Psoas muscle (tissue), 8 donors: ENCODE results near the gene GET3. TPM values are rescaled to one million over a fixed set of nuclear protein-coding genes. Genes with fewer than 3 reads are reported as not detected.

Experiments used
- ATAC-seq, 4 donors: fragments of 200-7000 bp; cut with Tn5 transposase; one replicate each; pipeline ENCODE4 v1.9.1; 2020; ENCODE audit warnings: moderate library complexity in 3 of 4, mild to moderate bottlenecking in 2 of 4
- DNase-seq, 2 donors: peaks; one replicate each; pipeline ENCODE4 v3.0.0-alpha.2; 2020
- H3K27ac ChIP-seq: fragments of 200-600 bp; one replicate; pipeline ENCODE4 v1.8.0; 2022
- H3K27me3 ChIP-seq, 3 donors: fragments of 200-600 bp in 1 of 3; one replicate each; pipeline versions ENCODE4 v1.6.1 to v1.8.0; 2013 to 2022; ENCODE audit warnings: low read length in 2 of 3, mild to moderate bottlenecking in 2 of 3, moderate library complexity in 1 of 3; ENCODE audit not compliant: insufficient read depth in 3 of 3
- H3K36me3 ChIP-seq, 2 donors: fragments of 200-600 bp in 1 of 2; one replicate each; pipeline versions ENCODE4 v1.6.1 to v1.8.0; 2013 to 2022; ENCODE audit warnings: low read depth in 1 of 2, mild to moderate bottlenecking in 1 of 2, moderate library complexity in 1 of 2; ENCODE audit not compliant: insufficient read depth in 1 of 2
- H3K4me1 ChIP-seq: fragments of 200-600 bp; one replicate; pipeline ENCODE4 v1.8.0; 2022
- H3K4me3 ChIP-seq: fragments of 200-600 bp; one replicate; pipeline ENCODE4 v1.8.0; 2022; ENCODE audit warnings: mild to moderate bottlenecking
- H3K9me3 ChIP-seq: fragments of 200-600 bp; one replicate; pipeline ENCODE4 v1.8.0; 2022
- WGBS, 3 donors: extraction: QIAGEN DNeasy Blood & Tissue Kit; methylation state at CpG; one replicate each; pipeline versions ENCODE4 v1.1.6 to v1.1.7; 2013; 5-methylcytosine and 5-hydroxymethylcytosine counted together
- intact Hi-C, 2 donors: fragments of 100-400 bp; cut with DNase I; formaldehyde crosslinking; loops; one replicate each; pipeline versions ENCODE4 v1.11.0 to v1.14.2; 2022
- polyA plus RNA-seq, 3 donors: library from polyadenylated mRNA; stranded (reverse); fragments of 200-250 nt; gene quantifications; one replicate each; pipeline ENCODE4 v1.2.3, GENCODE V29; 2013
- total RNA-seq, 4 donors: library from RNA; stranded (reverse); fragmentation: NEBNext Ultra II Directional in 2 of 4; extraction: Animal tissue kit (Norgen Biotek cat#: 25700) in 2 of 4; gene quantifications; one replicate each; pipeline versions ENCODE4 v1.2.1 to v1.2.4, GENCODE V29; 2021 to 2023
- TF ChIP-seq, protein P1 (sequence below): fragments of 200-600 bp; IDR thresholded peaks from one replicate; pipeline ENCODE4 v1.8.0; 2022; ENCODE audit warnings: antibody characterized with exemption
- donor health status: healthy with polysubstance abuse.
- donor health status: DM: no; HTN: no; CAD: no; lungs with moderate emphysema.
- donor health status: Bipolar disorder and iron deficiency.
- donor health status: healthy.
- donor health status: DM: yes; HTN: yes; CAD: no.
- donor health status: DM: no; HTN: no; CAD: no.
- donor health status: DM: no; HTN: no; CAD: no.
- donor health status: DM: yes; HTN: yes; CAD: no.

GET3 gene
- total and polyA plus RNA-seq, 7 donors = 43.0 to 135 (median 52.8) TPM

DNA sequence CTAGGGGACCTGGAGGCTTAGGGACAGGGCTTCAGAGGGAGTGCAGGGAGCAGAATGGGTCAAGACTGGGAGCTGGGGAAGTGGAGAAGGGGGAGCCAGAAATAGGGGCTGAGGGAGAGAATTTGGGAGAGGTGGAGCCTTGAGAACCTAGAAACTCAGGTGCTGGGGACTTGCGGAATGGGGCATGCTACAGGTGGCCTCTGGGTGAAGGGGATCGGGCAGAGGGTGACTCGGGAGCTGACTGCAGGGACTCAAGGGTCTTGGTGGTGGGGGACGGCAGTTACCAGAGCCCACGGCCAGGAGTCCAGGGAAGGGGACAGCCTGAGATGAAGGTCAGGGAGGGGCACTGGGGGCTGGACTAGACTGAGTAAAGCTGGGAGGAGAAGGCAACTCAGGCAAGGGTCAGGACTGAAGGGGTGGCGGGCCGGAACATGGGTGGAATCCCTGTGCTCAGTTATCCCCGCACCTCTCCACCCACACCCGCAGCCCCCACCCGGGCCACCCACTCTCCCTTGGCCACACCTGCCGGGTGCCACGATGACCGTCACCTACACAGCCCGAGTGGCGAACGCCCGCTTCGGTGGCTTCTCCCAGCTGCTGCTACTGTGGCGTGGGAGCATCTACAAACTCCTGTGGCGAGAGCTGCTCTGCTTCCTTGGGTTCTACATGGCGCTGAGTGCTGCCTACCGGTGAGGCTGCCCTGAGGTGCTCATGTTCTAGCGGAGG, 14.9 kb downstream of the GET3 start:
- Histone ChIP-seq H3K27ac (no peak overlapping the region), H3K4me3 (no peak overlapping the region), H3K9me3 (no peaks in the 10 kb centered on the region), H3K4me1 (no peaks in the 10 kb centered on the region), H3K27me3 (peaks cover 0 to 30% (median 17%) of the 10 kb centered on the region in 3 donors), H3K36me3 (peaks cover 8 to 10% of the 10 kb centered on the region in 2 donors)
- TF ChIP-seq, protein P1, sequence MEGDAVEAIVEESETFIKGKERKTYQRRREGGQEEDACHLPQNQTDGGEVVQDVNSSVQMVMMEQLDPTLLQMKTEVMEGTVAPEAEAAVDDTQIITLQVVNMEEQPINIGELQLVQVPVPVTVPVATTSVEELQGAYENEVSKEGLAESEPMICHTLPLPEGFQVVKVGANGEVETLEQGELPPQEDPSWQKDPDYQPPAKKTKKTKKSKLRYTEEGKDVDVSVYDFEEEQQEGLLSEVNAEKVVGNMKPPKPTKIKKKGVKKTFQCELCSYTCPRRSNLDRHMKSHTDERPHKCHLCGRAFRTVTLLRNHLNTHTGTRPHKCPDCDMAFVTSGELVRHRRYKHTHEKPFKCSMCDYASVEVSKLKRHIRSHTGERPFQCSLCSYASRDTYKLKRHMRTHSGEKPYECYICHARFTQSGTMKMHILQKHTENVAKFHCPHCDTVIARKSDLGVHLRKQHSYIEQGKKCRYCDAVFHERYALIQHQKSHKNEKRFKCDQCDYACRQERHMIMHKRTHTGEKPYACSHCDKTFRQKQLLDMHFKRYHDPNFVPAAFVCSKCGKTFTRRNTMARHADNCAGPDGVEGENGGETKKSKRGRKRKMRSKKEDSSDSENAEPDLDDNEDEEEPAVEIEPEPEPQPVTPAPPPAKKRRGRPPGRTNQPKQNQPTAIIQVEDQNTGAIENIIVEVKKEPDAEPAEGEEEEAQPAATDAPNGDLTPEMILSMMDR = no peak
- no peak for DNase-seq
- WGBS, 3 donors = 68 to 79% (median 71%) methylated on average over 21 to 23 of the region's 23 CpGs
- ATAC-seq = no peak
- intact Hi-C loops = no loop called here

DNA sequence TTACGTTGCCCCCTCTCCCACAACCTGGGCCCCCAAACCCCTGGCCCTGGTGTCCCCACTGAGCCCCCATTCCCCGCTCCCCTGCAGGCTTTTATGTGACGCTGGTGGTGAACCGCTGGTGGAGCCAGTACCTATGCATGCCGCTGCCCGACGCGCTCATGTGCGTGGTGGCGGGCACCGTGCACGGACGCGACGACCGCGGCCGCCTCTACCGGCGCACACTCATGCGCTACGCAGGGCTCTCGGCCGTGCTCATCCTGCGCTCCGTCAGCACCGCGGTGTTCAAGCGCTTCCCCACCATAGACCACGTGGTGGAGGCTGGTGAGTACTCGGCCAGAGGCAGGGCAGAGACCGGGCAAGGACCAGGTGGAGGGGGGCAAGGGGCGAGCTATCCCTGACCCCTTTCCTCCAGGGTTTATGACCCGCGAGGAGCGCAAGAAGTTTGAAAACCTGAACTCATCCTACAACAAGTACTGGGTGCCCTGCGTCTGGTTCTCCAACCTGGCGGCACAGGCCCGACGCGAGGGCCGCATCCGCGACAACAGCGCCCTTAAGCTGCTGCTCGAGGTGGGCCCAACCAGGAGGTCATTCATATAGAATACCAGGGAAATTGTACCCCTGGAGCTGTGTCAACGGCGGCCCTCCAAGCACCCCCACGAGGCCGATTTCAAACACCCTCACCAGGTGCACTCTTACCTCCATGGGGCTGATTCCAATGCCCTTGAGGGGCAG, 17.3 kb downstream of the GET3 start:
- Histone ChIP-seq H3K27me3 (peaks cover 0 to 27% (median 15%) of the 10 kb centered on the region in 3 donors), H3K4me1 (no peaks in the 10 kb centered on the region), H3K9me3 (no peaks in the 10 kb centered on the region), H3K36me3 (no peaks in the 10 kb centered on the region), H3K4me3 (no peak overlapping the region), H3K27ac (no peak overlapping the region)
- 67 to 71% (median 70%) methylated on average over 49 to 50 of the region's 50 CpGs for WGBS, 3 donors
- intact Hi-C loops = no loop called here
- no peak for DNase-seq
- ATAC-seq = no peak
- TF ChIP-seq, protein P1 = no peak

DNA sequence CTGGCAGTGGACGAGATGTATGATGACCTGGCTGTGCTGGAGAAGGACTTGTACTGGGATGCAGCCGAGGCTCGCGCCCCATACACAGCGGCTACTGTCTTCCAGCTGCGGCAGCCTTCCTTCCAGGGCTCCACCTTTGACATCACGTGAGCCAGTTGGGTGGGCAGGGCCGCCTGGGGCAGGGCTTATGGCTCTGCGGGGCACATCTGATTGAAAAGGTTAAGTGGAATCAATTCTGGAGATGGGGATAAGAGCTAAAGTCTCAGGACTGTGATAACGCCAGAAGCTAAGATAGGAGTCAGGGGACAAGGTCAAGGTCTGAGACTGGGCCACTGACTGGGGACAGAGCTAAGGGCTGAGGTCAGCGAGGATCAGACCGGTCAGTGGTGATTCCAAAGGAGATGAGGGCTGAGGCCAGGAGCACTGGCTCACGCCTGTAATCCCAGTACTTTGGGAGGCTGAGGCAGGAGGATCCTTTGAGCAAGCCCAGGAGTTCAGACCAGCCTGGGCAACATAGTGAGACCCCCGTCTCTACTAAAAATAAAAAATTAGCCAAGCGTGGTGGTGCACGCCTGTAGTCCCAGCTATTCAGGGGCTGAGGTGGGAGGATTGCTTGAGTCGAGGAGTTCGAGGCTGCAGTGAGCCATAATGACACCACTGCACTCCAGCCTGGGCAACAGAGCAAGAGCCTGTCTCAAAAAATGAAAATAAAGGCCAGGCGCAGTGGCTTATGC, 19.0 kb downstream of the GET3 start:
- Histone ChIP-seq H3K36me3 (no peaks in the 10 kb centered on the region), H3K4me1 (no peaks in the 10 kb centered on the region), H3K9me3 (no peaks in the 10 kb centered on the region), H3K27me3 (peaks cover 0 to 17% (median 10%) of the 10 kb centered on the region in 3 donors), H3K27ac (no peak overlapping the region), H3K4me3 (no peak overlapping the region)
- no peak for DNase-seq
- TF ChIP-seq, protein P1 = no peak
- intact Hi-C loops = loop anchor here in 1 of 2 donors (2.0 kb wide), 1 partner anchor 46 kb away; no protein-coding TSS in a partner anchor
- no peak for ATAC-seq
- WGBS, 3 donors = 81 to 92% (median 91%) methylated on average over 19 of the region's 19 CpGs

DNA sequence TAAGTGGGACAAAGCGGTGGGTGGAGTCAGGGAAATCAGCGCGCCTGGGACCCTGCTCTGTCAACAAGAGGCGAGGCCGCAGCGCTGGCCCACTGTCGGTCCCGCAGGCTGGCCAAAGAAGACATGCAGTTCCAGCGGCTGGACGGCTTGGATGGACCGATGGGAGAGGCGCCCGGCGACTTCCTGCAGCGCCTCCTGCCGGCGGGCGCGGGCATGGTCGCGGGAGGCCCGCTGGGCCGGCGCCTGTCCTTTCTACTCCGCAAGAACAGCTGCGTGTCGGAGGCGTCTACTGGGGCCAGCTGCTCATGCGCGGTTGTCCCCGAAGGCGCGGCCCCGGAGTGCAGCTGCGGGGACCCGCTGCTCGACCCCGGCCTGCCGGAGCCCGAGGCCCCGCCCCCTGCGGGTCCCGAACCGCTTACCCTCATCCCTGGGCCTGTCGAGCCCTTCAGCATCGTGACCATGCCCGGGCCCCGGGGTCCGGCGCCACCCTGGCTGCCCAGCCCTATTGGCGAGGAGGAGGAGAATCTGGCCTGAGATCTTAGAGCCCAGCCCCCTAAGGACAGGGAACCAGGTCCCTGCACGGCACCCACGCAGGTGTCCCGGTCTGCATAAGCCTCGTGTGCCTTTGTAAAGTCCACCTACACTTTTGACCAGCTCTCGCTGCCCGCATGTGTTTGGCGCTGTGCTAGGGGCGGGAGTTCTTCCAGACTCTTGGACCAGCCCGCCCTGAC, 20.4 kb downstream of the GET3 start:
- peak overlapping the region; percentile 52 for H3K4me3 ChIP-seq
- DNase-seq = peak; percentile 79 to 85
- H3K36me3 ChIP-seq = peaks cover 0 to 11% of the 10 kb centered on the region in 2 donors
- peak; percentile 82 to 91 (median 84) for ATAC-seq
- no peaks in the 10 kb centered on the region for H3K9me3 ChIP-seq
- WGBS, 3 donors = 3 to 7% (median 5%) methylated on average over 40 to 60 of the region's 60 CpGs
- intact Hi-C loops = loop anchor here in 1 of 2 donors (2.0 kb wide), 1 partner anchor 47 kb away; no protein-coding TSS in a partner anchor
- H3K27ac ChIP-seq = peak overlapping the region; percentile 30
- peaks cover 0 to 9% (median 3%) of the 10 kb centered on the region in 3 donors for H3K27me3 ChIP-seq
- H3K4me1 ChIP-seq = no peaks in the 10 kb centered on the region
- TF ChIP-seq, protein P1 = peak; percentile 86
